Measurements from ENCODE around the gene RPL19. TPM values are rescaled to one million over a fixed set of nuclear protein-coding genes. Genes with fewer than 3 reads are reported as not detected.
A peak's percentile ranks its signal among the peaks of the same experiment; 100 is the strongest.

RPL19 gene
- total RNA-seq, 4 donors from 2014 or later, result 3,050 to 5,448 (median 3,578) TPM

DNA sequence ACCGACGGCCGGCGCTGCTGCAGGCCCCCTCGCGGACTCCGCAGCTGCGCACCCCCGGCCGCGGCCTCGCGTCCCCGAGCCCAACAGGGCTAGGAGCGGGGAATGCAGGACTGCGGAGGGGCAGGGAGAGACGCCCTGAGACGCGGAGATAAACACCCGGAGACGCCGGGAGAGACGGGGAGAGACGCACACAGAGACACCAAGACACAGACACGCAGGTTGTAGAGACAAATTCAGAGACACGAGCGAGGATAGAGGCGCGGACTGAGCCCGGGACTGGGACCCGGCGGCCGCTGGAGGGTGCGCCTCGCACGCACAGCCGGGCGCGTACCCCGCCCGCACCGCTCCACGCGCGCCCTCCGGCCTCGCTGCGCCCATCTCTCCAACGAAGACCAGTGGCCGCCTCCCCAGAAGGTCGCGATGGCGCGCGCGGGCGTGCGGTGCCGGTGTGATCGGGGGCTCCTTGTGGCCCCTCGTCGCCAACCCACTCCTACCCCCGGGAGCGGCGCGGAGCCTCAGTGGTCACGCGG is 24.8 kb downstream of the RPL19 start:
- no peak for TF ChIP-seq POLR2A (IDR thresholded peaks at IDR 0.05)
- TF ChIP-seq, protein P1, sequence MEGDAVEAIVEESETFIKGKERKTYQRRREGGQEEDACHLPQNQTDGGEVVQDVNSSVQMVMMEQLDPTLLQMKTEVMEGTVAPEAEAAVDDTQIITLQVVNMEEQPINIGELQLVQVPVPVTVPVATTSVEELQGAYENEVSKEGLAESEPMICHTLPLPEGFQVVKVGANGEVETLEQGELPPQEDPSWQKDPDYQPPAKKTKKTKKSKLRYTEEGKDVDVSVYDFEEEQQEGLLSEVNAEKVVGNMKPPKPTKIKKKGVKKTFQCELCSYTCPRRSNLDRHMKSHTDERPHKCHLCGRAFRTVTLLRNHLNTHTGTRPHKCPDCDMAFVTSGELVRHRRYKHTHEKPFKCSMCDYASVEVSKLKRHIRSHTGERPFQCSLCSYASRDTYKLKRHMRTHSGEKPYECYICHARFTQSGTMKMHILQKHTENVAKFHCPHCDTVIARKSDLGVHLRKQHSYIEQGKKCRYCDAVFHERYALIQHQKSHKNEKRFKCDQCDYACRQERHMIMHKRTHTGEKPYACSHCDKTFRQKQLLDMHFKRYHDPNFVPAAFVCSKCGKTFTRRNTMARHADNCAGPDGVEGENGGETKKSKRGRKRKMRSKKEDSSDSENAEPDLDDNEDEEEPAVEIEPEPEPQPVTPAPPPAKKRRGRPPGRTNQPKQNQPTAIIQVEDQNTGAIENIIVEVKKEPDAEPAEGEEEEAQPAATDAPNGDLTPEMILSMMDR (IDR thresholded peaks at IDR 0.05), result no peak
- no peak for DNase-seq (ENCODE audit: low spot score in 2 of 2)
- intact Hi-C loops (cut with DNase I; ENCODE audit: low total_unique reads), result no loop called here
- no peak overlapping the region for H3K4me3 ChIP-seq (ENCODE audit: low read depth, poor library complexity, severe bottlenecking)
- 0 to 1% methylated on average over 42 to 50 of the region's 68 CpGs for WGBS, 2 donors

GRCh38 chr17:39225308-39225958 is 25.4 kb downstream of the RPL19 start, which contains the start of gene STAC2:
STAC2 (minus strand) TSS chr17:39225945; CDS start chr17:39225502, 443 bp downstream.
- intact Hi-C loops (cut with DNase I; ENCODE audit: low total_unique reads), result no loop called here
- TF ChIP-seq, protein P1 (IDR thresholded peaks at IDR 0.05), result no peak
- no peak for TF ChIP-seq POLR2A (IDR thresholded peaks at IDR 0.05)
- no peak within 1 kb of the TSS for H3K4me3 ChIP-seq (ENCODE audit: low read depth, poor library complexity, severe bottlenecking)
- 1% methylated on average over 16 to 45 of the region's 71 CpGs for WGBS, 2 donors
- DNase-seq (ENCODE audit: low spot score in 2 of 2), result no peak

GRCh38 chr17:39225959-39226683 is 26.0 kb downstream of the RPL19 start:
- peak in 1 of 2 donors; percentile 93 for DNase-seq (ENCODE audit: low spot score in 2 of 2)
- no peak for TF ChIP-seq POLR2A (IDR thresholded peaks at IDR 0.05)
- TF ChIP-seq, protein P1 (IDR thresholded peaks at IDR 0.05), result no peak
- no peak overlapping the region for H3K4me3 ChIP-seq (ENCODE audit: low read depth, poor library complexity, severe bottlenecking)
- intact Hi-C loops (cut with DNase I; ENCODE audit: low total_unique reads), result no loop called here
- WGBS, 2 donors, result 18 to 19% methylated on average over 21 to 24 of the region's 24 CpGs

DNA sequence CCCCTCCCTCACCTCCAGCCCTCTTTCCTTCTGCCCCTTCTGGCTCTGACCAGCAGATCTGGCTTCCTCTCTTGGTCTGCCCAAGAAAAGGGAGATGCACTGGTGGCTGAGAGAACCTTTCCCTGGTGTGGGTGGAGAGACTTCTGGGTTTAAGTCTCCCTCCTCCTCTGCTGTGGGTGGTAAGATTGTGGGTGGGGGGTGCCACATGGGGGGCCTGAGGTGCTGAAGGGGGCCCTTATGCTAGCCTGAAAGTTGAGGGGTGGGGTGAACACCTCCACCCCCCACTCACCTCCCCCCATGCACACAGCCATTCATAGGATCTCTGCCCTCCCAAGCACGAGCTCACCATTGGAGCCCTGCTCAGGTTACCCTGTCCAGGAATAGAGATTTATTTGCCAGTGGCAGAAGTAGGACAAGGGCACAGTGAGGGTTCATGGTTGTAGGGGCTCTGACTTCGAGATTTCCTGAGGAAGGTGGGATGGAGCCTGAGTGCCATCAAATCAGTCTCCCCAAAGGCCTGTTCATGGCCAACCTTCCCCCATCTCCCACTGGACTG is 27.4 kb downstream of the RPL19 start:
- no peak for DNase-seq (ENCODE audit: low spot score in 2 of 2)
- 63 to 66% methylated on average over 2 of the region's 2 CpGs for WGBS, 2 donors
- intact Hi-C loops (cut with DNase I; ENCODE audit: low total_unique reads), result no loop called here
- no peak for TF ChIP-seq POLR2A (IDR thresholded peaks at IDR 0.05)
- TF ChIP-seq, protein P1 (IDR thresholded peaks at IDR 0.05), result no peak
- no peak overlapping the region for H3K4me3 ChIP-seq (ENCODE audit: low read depth, poor library complexity, severe bottlenecking)

GRCh38 chr17:39229274-39229913 is 29.3 kb downstream of the RPL19 start:
- no peak for DNase-seq (ENCODE audit: low spot score in 2 of 2)
- intact Hi-C loops (cut with DNase I; ENCODE audit: low total_unique reads), result no loop called here
- no peak for TF ChIP-seq POLR2A (IDR thresholded peaks at IDR 0.05)
- TF ChIP-seq, protein P1 (IDR thresholded peaks at IDR 0.05), result no peak
- 53 to 67% methylated on average over 11 of the region's 11 CpGs for WGBS, 2 donors
- H3K4me3 ChIP-seq (ENCODE audit: low read depth, poor library complexity, severe bottlenecking), result no peak overlapping the region

Data from lower leg skin (tissue), 4 donors.